SJCRH30 (cell line): Measurements from ENCODE around the gene CRTC1. TPM values are rescaled to one million over a fixed set of nuclear protein-coding genes. Genes with fewer than 3 reads are reported as not detected.
"Not testable (repeated sequence)": the region's sequence is repeated elsewhere in the genome, so short reads cannot be mapped to it uniquely, and the experiment has no call there.

Experiments used
- DNase-seq, 2 experiments: peaks; one replicate each; pipeline ENCODE4 v3.0.0-alpha.2; 2015 to 2020
- H3K27ac ChIP-seq: fragments of 250-450 bp; sonication (Bioruptor Pico); 2 replicates; pipeline ENCODE4 v1.5.1; 2020; ENCODE audit warnings: mild to moderate bottlenecking, moderate library complexity
- H3K27me3 ChIP-seq: fragments of 250-450 bp; sonication (Bioruptor Pico); 2 replicates; pipeline ENCODE4 v1.5.1; 2020; ENCODE audit warnings: mild to moderate bottlenecking, moderate library complexity
- H3K36me3 ChIP-seq: fragments of 250-450 bp; sonication (Bioruptor Pico); 2 replicates; pipeline ENCODE4 v1.5.1; 2020; ENCODE audit warnings: mild to moderate bottlenecking, moderate library complexity
- H3K4me1 ChIP-seq: fragments of 250-450 bp; sonication (Bioruptor Pico); 2 replicates; pipeline ENCODE4 v1.5.1; 2020; ENCODE audit warnings: mild to moderate bottlenecking, moderate library complexity
- H3K4me3 ChIP-seq: fragments of 250-450 bp; sonication (Bioruptor Pico); 2 replicates; pipeline ENCODE4 v1.5.1; 2020; ENCODE audit warnings: mild to moderate bottlenecking, moderate library complexity
- H3K9me3 ChIP-seq: fragments of 250-450 bp; sonication (Bioruptor Pico); replicated peaks from 2 replicates; pipeline ENCODE4 v1.5.1; 2020; ENCODE audit warnings: mild to moderate bottlenecking, moderate library complexity
- total RNA-seq: library from RNA; depleted of rRNA; stranded (reverse); fragments of >200 nt; shearing (Covaris generic); gene quantifications from 2 replicates; pipeline ENCODE4 v1.2.3, GENCODE V29; 2014

The CRTC1 gene
- total RNA-seq, 1 experiment from 2014 or later = 3.5 TPM

- peak overlapping the region; percentile 19; the same call in 1 of the 2 replicates for H3K27ac ChIP-seq
- H3K4me1 ChIP-seq = peaks cover 39% of the 10 kb centered on the region
- no peak overlapping the region for H3K4me3 ChIP-seq
- DNase-seq = peak; percentile 90 to 91
- H3K9me3 ChIP-seq = no peaks in the 10 kb centered on the region
- no peaks in the 10 kb centered on the region for H3K27me3 ChIP-seq
- no peaks in the 10 kb centered on the region for H3K36me3 ChIP-seq
These were observed 49.7 kb downstream of the CRTC1 start for GRCh38 chr19:18733196-18733647.

DNA sequence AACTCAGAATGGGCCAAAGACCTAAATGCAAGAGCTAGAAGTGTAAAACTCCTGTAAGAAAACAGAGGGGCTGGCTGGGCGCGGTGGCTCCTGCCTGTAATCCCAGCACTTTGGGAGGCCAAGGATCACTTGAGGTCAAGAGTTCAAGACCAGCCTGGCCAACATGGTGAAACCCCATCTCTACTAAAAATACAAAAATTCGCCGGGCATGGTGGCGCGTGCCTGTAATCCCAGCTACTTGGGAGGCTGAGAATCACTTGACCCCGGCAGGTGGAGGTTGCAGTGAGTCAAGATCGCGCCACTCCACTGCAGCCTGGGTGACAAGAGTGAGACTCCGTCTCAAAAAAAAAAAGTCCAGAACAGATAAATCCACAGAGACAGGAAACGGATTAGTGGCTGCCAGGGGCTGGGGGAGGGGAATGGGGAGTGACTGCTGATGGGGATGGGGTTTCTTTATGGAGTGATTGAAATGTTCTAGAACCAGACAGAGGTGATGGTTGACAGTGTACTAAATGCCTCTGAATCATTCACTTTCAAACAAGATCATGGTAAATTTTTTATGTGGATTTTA, 50.4 kb downstream of the CRTC1 start:
- Histone ChIP-seq H3K4me1 (peaks cover 39% of the 10 kb centered on the region), H3K27ac (peak overlapping the region; percentile 19; the same call in 1 of the 2 replicates)
- H3K4me3 ChIP-seq, H3K9me3 ChIP-seq, H3K27me3 ChIP-seq, H3K36me3 ChIP-seq: not testable (repeated sequence)
- DNase-seq = peak in 1 of 2 experiments; percentile 36

DNA sequence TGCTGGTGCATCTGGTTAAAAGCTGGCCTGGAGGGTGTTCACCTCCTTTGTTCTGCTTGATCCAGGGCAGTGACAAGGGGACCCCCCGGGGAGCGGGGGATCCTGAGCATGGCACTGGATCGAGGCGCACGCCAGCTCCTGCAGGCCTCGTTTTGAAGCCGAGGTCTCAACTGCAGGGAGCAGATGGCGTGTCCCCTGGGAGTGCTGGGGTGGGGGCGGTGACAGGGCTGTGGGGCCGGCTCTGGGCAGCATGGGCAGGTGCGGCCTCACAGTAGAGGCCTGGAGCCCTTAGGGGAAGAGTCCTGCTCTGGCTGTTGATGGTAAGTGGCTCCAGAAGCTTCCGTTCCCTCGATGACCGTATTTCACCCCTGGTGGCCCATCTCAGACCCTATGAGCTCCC, 51.8 kb downstream of the CRTC1 start:
- H3K4me3 ChIP-seq = no peak overlapping the region
- peak; percentile 81 to 83 for DNase-seq
- no peaks in the 10 kb centered on the region for H3K9me3 ChIP-seq
- H3K27ac ChIP-seq = no peak overlapping the region
- peaks cover 39% of the 10 kb centered on the region for H3K4me1 ChIP-seq
- H3K27me3 ChIP-seq = no peaks in the 10 kb centered on the region
- no peaks in the 10 kb centered on the region for H3K36me3 ChIP-seq

GRCh38 chr19:18735752-18736151, 52.3 kb downstream of the CRTC1 start:
- peak; percentile 69 to 74 for DNase-seq
- Histone ChIP-seq H3K27me3 (no peaks in the 10 kb centered on the region), H3K4me3 (no peak overlapping the region), H3K36me3 (no peaks in the 10 kb centered on the region), H3K27ac (no peak overlapping the region), H3K4me1 (peaks cover 39% of the 10 kb centered on the region), H3K9me3 (no peaks in the 10 kb centered on the region)

GRCh38 chr19:18736415-18737336, 53.2 kb downstream of the CRTC1 start:
- Histone ChIP-seq H3K4me1 (peaks cover 41% of the 10 kb centered on the region), H3K27ac (no peak overlapping the region), H3K27me3 (no peaks in the 10 kb centered on the region), H3K9me3 (no peaks in the 10 kb centered on the region), H3K36me3 (no peaks in the 10 kb centered on the region), H3K4me3 (no peak overlapping the region)
- peak; percentile 83 to 87 for DNase-seq

- no peak overlapping the region for H3K4me3 ChIP-seq
- H3K27me3 ChIP-seq = no peaks in the 10 kb centered on the region
- peaks cover 48% of the 10 kb centered on the region for H3K4me1 ChIP-seq
- no peaks in the 10 kb centered on the region for H3K36me3 ChIP-seq
- DNase-seq = no peak
- H3K27ac ChIP-seq = no peak overlapping the region
- H3K9me3 ChIP-seq = no peaks in the 10 kb centered on the region
These were observed 54.0 kb downstream of the CRTC1 start for GRCh38 chr19:18737337-18737953.

DNA sequence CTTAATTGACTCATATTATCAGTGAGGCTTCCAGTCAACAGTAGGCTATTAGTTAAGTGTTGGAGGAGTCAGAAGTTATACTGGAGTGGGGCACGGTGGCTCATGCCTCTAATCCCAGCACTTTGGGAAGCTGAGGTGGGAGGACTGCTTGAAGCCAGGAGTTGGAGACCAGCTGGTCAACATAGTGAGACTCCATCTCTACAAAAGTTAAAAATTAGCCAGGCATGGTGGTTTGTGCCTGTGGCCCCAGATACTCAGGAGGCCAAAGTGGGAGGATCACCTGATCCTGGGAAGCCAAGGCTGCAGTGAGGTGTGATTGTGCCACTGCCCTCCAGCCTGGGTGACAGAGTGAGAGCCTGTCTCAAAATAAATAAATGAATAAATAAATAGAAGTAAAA, 54.5 kb downstream of the CRTC1 start:
- Histone ChIP-seq H3K4me1 (peaks cover 53% of the 10 kb centered on the region), H3K27me3 (no peaks in the 10 kb centered on the region)

GRCh38 chr19:18738961-18739690, 55.6 kb downstream of the CRTC1 start:
- H3K4me1 ChIP-seq = peaks cover 54% of the 10 kb centered on the region

More for the DNA sequence above, 54.5 kb downstream of the CRTC1 start:
- no peak overlapping the region for H3K27ac ChIP-seq
- no peak overlapping the region for H3K4me3 ChIP-seq
- H3K9me3 ChIP-seq = no peaks in the 10 kb centered on the region
- DNase-seq = no peak
- H3K36me3 ChIP-seq = no peaks in the 10 kb centered on the region

GRCh38 chr19:18741124-18742121, 57.9 kb downstream of the CRTC1 start:
- no peaks in the 10 kb centered on the region for H3K9me3 ChIP-seq
- no peak overlapping the region for H3K27ac ChIP-seq
- no peak overlapping the region for H3K4me3 ChIP-seq
- DNase-seq = no peak
- no peaks in the 10 kb centered on the region for H3K36me3 ChIP-seq
- H3K4me1 ChIP-seq = peaks cover 36% of the 10 kb centered on the region
- no peaks in the 10 kb centered on the region for H3K27me3 ChIP-seq

More at GRCh38 chr19:18738961-18739690, 55.6 kb downstream of the CRTC1 start:
- no peak for DNase-seq
- no peaks in the 10 kb centered on the region for H3K36me3 ChIP-seq
- no peaks in the 10 kb centered on the region for H3K9me3 ChIP-seq
- H3K27ac ChIP-seq = no peak overlapping the region
- no peak overlapping the region for H3K4me3 ChIP-seq
- H3K27me3 ChIP-seq = no peaks in the 10 kb centered on the region

DNA sequence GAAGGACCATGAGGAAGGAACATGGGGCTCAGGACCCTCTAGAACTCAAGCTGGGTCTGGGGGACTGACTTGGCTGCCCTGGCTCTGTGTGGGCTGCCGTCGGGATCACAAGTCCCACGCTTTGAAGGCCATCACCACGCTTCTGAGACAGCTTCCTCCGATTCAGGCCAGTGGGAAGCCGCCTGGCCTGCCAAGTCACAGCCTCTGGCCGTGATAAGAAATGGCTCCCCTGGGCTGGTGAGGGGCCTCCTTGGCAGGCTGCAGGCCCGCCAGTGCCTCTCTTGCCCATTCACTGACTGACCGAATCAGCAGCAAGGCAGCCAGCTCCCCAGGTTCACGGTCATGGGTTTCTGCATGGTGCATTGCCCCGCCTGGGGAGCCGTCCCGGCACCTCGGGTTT, 58.8 kb downstream of the CRTC1 start:
- Histone ChIP-seq H3K4me3 (no peak overlapping the region), H3K4me1 (peaks cover 36% of the 10 kb centered on the region), H3K27ac (no peak overlapping the region), H3K27me3 (no peaks in the 10 kb centered on the region), H3K36me3 (no peaks in the 10 kb centered on the region), H3K9me3 (no peaks in the 10 kb centered on the region)
- no peak for DNase-seq

DNA sequence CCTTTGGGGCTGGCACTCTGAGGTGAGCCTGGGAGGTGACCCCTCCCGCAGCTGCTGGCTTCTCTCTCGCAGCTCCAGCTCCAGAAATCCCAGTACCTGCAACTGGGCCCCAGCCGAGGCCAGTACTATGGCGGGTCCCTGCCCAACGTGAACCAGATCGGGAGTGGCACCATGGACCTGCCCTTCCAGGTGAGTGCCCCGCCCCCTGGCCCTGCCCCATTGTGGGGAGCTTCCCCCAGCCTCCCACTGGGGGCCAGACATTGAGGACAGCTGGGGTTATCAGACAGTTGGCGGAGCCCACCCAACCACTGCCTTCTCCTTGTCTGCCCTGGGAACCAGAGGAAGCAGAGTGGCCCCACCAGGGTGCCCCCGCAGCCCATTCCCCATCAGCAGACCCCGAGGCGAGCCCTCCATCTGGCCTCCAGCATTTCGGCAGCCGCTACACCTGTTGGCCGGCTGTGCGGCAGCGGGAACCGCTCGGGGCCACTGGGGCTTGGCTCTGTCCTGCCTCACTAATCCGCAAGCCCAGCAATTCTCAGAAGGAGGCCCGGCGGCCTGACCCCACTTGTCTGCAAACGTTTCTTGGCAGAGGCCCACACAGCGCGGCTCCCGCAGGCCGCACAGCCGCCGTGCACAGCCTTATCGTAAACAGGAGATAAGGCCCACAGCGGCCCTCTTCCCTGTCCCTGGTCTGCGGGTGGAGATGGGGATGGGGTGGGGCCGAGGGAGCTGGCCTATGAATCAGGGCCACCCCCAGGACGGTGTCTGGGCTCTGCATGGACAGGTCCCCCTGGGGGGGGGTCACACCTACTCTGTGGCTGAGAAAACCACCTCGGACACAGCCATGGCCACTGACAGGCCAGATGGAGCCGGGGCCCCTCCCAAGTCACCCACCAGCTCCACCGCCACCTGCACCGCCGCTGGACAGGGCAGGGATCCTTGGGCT, 59.6 kb downstream of the CRTC1 start:
- no peak overlapping the region for H3K27ac ChIP-seq
- H3K27me3 ChIP-seq = no peaks in the 10 kb centered on the region
- H3K9me3 ChIP-seq = no peaks in the 10 kb centered on the region
- peak; percentile 89 to 91 for DNase-seq
- no peak overlapping the region for H3K4me3 ChIP-seq
- no peaks in the 10 kb centered on the region for H3K36me3 ChIP-seq
- peaks cover 36% of the 10 kb centered on the region for H3K4me1 ChIP-seq

- Histone ChIP-seq H3K4me3 (no peak overlapping the region), H3K36me3 (no peaks in the 10 kb centered on the region), H3K27me3 (no peaks in the 10 kb centered on the region), H3K9me3 (no peaks in the 10 kb centered on the region), H3K4me1 (peaks cover 36% of the 10 kb centered on the region), H3K27ac (no peak overlapping the region)
- no peak for DNase-seq
These were observed 60.4 kb downstream of the CRTC1 start for GRCh38 chr19:18743784-18744418.
